LNCAP (cell line): ENCODE results near the gene ZNF143.

Experiments used
- TF ChIP-seq, protein P1 (sequence below): fragments of 450-650 bp; IDR thresholded peaks from 2 replicates; pipeline ENCODE4 v1.5.1; 2017; ENCODE audit warnings: mild to moderate bottlenecking

The ZNF143 gene

DNA sequence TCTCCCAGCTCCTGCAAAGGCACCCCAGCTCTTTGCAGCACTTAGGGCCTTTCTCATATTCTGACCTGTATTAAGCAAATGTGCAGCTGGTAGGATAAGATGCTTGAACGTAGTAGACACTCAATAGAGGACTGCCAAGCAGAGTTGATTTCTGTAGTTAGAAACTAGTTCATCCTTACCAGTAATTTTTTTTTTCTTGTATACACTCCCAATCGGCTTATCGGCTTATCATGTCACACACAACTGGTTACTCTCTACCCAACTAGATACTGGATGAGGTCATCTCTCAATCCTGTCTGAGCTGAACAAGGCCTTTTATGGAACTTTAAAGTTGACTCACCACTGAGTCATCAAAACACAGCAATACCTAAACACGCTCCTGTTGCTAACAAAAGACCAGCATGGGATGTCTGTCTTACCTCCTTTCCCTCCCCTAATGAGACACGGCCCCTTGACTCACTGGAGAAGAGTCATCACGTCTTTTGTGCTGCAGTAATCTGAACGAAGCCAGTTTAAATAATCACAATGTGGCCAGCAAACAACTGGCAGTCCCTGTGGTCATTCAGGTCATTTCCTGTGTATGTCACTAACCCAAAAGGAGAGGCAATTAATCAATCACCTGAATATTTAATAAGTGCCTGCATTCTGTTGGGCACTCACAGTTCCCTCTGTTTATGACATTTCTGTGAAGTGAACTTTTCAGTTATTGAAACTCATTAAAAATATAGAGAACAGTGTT is 105.2 kb downstream of the ZNF143 start:
- TF ChIP-seq, protein P1, sequence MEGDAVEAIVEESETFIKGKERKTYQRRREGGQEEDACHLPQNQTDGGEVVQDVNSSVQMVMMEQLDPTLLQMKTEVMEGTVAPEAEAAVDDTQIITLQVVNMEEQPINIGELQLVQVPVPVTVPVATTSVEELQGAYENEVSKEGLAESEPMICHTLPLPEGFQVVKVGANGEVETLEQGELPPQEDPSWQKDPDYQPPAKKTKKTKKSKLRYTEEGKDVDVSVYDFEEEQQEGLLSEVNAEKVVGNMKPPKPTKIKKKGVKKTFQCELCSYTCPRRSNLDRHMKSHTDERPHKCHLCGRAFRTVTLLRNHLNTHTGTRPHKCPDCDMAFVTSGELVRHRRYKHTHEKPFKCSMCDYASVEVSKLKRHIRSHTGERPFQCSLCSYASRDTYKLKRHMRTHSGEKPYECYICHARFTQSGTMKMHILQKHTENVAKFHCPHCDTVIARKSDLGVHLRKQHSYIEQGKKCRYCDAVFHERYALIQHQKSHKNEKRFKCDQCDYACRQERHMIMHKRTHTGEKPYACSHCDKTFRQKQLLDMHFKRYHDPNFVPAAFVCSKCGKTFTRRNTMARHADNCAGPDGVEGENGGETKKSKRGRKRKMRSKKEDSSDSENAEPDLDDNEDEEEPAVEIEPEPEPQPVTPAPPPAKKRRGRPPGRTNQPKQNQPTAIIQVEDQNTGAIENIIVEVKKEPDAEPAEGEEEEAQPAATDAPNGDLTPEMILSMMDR = no peak

DNA sequence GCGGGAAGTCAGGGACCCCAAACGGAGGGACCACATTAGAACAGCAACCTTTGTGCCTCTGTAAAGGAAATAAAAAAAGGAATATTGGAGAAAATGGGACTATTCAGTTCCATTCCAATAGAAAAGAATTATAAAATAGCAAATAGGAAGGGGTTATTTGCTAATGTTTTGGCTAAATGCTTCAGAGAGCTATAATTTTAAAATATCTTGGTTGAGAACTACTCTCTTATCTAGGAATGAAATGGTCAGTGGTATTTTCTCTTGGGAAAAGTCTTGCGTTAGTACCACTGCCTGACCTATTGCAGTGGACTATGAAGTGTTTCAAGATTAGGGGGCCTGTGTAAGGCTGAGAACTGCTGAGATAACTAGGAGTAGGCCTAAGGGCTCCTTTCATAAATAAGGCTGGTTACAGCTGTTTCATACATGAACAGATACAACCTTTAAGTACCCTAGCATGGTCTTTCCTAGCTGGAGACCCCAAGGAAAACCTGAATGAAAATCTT is 105.8 kb downstream of the ZNF143 start:
- TF ChIP-seq, protein P1 = no peak

DNA sequence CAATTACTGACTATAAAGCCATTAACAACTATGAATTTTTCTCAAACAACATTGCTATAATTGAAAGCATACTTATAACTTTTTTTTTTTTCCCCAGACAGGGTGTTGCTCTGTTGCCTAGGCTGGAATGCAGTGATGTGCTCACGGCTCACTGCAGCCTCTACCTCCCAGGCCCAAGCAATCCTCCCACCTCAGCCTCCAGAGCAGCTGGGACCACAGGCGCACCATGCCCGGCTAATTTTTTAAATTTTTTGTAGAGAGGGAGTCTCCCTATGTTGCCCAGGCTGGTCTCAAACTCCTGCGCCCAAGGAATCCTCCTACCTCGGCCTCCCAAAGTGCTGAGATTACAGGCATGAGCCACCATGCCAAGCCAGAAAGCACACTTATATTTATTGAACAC is 106.6 kb downstream of the ZNF143 start:
- TF ChIP-seq, protein P1 = no peak

DNA sequence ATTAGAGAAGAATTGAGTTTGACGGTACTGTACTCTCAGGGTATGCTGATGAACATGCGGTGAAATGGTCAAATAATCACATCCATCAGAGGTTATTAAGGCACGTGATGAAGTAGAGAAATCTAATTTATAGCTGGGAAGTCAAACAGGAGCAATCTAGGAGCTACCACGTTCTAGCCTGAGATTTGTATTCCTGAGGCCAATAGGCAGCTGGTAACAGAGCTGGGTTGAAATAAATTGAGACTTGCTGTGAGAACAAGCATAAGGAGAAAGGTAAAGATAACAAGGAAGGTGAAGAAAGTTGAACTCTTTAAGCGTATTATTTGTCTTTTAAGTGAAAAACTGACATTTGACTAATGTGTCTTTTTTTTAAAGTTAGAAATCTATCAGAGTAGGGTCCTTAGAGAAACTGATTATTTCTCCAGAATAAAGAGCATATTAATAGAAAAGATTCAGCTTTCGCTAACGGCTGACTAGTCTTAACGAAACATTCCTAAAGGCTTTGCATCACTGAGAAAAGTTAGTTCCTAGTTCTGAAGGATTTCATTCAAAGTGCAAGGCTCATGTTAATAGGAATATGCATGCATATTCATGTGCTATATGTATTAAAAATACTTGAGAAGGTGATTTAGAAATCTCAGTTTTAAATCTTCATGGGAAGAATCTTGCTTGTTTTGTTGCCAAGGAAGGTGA is 107.5 kb downstream of the ZNF143 start:
- TF ChIP-seq, protein P1 = no peak

DNA sequence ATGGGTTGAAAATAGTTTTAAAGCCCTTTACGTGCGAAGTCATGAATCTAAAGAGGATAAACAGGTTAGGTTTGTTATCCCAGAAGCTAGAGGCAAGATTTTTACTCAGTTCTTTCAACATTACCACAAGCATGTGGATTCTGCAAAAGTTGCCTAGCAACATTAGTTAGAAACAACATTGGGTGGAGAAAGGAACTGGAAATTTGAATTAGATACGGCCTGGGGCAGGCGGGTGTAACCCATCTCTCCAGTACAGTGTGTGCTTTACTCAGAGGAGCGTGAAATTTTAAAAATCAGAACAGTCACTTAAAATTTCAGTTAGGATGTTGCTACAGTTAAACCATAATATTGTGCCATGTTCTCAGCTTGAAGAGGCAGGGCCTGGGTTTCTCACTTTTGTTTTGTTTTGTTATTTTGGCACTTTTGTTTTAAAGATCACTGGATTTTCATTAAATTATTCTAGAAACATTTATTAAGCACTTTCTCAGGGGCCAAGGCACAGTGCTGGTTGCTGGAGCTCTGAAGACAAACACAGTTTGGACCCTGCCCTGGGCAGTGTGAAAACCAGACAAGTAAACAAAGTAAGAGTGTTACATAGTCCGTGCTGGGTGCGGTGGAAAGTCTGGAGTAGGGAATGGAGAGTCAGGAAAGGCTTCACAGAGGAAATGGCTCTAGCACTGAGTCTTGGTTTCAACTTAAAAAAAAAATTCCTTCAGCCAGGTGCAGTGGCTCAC is 108.2 kb downstream of the ZNF143 start:
- TF ChIP-seq, protein P1 = no peak

DNA sequence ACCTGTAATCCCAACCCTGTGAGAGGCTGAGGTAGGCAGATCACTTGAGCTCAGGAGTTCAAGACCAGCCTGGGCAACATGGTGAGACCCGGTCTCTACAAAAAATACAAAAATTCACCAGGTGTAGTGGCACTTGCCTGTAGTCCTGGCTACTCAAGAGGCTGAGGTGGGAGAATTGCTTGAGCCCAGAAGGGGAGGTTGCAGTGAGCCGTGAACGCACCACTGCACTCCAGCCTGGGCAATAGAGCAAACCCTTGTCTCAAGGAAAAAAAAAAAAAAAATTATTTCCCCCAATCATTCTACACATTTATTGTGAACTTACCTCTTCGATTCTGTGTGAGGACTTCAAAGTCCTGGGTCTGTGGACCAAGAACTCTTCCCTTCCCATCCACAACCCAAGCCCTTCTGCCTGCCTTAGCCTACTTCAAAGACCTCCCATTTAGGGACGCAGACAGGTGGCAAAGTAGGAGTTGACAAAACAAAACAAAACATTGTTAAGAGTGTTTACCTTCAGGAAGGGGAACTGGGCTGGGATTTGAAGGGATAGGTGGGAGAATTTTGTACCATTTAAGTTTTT is 108.9 kb downstream of the ZNF143 start:
- TF ChIP-seq, protein P1 = no peak

DNA sequence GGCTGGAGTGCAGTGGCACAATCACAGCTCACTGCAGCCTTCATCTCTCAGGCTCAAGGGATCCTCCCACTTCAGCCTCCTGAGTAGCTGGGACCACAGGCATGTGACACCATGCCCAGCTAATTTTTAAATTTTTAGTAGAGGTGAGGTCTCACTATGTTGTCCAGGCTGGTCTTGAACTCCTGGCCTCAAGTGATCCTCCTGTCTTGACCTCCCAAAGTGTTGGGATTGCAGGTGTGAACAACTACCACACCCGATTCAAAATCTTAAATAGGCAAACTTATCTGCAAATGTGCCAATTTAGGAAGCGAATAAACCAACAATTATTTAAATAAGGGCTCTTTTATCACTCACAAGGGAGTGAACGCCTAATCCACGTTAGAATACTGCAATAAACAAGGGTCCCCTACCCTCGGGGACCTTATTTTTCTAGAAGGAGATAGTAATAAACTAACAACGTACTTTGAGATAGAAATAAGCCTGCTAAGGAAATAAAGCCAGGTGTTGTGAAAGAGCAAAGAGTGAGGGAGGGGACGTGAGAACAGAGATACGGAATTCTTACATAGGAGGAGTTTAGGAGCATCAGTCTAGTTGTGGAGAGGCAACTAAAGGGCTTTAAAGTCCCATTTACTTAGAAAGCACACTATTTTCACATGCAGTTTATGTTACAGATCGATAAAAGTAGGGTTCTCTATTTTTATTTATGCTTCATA is 109.7 kb downstream of the ZNF143 start:
- TF ChIP-seq, protein P1 = no peak
